ENCODE results near the gene ATAD3B. TPM values are rescaled to one million over a fixed set of nuclear protein-coding genes. Genes with fewer than 3 reads are reported as not detected.
A peak's percentile ranks its signal among the peaks of the same experiment; 100 is the strongest.

Gene ATAD3B
- polyA plus RNA-seq, 2 of the 4 experiments (the other 2 are of a cell fraction): 0.21 to 0.99 TPM

DNA sequence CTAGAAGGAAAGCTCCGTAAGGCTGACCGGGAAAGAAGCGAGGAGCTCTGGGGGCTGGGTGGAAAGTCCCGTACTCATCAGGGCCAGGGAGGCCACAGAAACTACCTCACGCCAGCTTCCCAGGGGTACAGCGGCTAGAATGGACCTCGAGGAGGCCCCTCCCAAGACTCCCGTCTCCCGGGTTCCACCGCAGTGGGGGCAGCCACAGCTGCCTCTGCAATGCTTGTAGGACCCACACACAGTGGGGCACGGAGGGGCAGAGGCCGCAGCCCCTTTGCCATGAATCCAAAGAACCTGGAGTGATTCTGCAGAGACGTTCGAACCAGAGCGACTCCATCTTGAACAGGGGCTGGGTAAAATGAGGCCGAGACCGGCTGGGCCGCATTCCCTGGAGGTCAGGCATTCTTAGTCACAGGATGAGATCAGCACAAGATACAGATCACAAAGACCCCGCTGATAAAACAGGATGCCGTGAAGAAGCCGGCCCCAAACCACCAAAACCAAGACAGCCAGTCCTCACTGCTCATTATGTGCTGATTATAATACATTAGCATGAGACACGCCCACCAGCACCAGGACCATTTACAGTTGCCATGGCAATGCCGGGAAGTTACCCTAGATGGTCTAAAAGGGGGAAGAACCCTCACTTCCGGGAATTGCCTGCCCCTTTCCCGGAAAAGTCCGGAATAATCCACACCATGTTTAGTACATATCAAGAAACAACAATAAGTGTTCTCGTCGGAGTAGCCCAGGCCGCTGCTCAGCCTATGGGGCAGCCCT is 48.9 kb upstream of the ATAD3B start:
- ChIA-PET CTCF (interaction anchor here (2.3 kb wide), 1 partner anchor 18 kb away, joined by 13 read pairs; no protein-coding TSS in a partner anchor), POLR2A (no interaction called here)
- H3K9me3 ChIP-seq: no peaks in the 10 kb centered on the region
- FAIRE-seq: no peak
- no peak overlapping the region for H3K4me2 ChIP-seq
- no peak overlapping the region for H3K27ac ChIP-seq
- H3K4me1 ChIP-seq: 0 out of 3 replicates have a peak, but pooled peaks cover 3% of the 10 kb centered on the region
- TF ChIP-seq FOXS1 (CRISPR knock-in tag; IDR thresholded peaks at IDR 0.05) (0 out of 2 replicates have a peak, but pooled peaks have one; percentile 38), HOXB13 (CRISPR knock-in tag; IDR thresholded peaks at IDR 0.05; ENCODE audit: low read depth) (peak; percentile 85; the same call in 1 of the 2 replicates), CBX2 (IDR thresholded peaks at IDR 0.05; ENCODE audit: borderline replicate concordance, low read depth) (no peak)
- TF ChIP-seq, protein P1, sequence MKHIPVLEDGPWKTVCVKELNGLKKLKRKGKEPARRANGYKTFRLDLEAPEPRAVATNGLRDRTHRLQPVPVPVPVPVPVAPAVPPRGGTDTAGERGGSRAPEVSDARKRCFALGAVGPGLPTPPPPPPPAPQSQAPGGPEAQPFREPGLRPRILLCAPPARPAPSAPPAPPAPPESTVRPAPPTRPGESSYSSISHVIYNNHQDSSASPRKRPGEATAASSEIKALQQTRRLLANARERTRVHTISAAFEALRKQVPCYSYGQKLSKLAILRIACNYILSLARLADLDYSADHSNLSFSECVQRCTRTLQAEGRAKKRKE (CRISPR knock-in tag; IDR thresholded peaks at IDR 0.05; ENCODE audit: low read depth): peak; percentile 72; the same call in 1 of the 2 replicates
- 73% methylated on average over 19 of the region's 29 CpGs for WGBS (ENCODE audit: missing lambda C conversion rate)
- ATAC-seq: no peak
- no peak for DNase-seq (ENCODE audit: low read depth in 1 of 2, low spot score in 1 of 2)
- H3K4me3 ChIP-seq: no peak overlapping the region

- no peak for DNase-seq (ENCODE audit: low read depth in 1 of 2, low spot score in 1 of 2)
- Histone ChIP-seq H3K4me1 (0 out of 3 replicates have a peak, but pooled peaks cover 3% of the 10 kb centered on the region), H3K27ac (no peak overlapping the region), H3K4me3 (no peak overlapping the region), H3K4me2 (no peak overlapping the region), H3K9me3 (no peaks in the 10 kb centered on the region)
- TF ChIP-seq ZNF302 (CRISPR knock-in tag; IDR thresholded peaks at IDR 0.05) (no peak), CBX8 (IDR thresholded peaks at IDR 0.05) (no peak), POLR2AphosphoS2 (conservative IDR thresholded peaks at IDR 0.05; ENCODE audit: low read length) (no peak), HOXB13 (CRISPR knock-in tag; IDR thresholded peaks at IDR 0.05; ENCODE audit: low read depth) (no peak), KDM1A (IDR thresholded peaks at IDR 0.05; ENCODE audit: low read depth) (no peak), RARB (CRISPR knock-in tag; IDR thresholded peaks at IDR 0.05) (no peak), RNF2 (IDR thresholded peaks at IDR 0.05; ENCODE audit: borderline replicate concordance, low read depth) (no peak), CHD2 (IDR thresholded peaks at IDR 0.05; ENCODE audit: low read length, partially characterized antibody) (no peak), MAFK (IDR thresholded peaks at IDR 0.05; ENCODE audit: partially characterized antibody) (no peak), JUN (IDR thresholded peaks at IDR 0.05) (no peak), SMC3 (IDR thresholded peaks at IDR 0.05) (no peak)
- no peak for ATAC-seq
- no peak for FAIRE-seq
- CTCF ChIA-PET: interaction anchor here (0.6 to 2.3 kb wide), 2 partner anchors 17 to 23 kb away, joined by 3 to 13 read pairs; no protein-coding TSS in a partner anchor
- 89% methylated on average over 7 of the region's 7 CpGs for WGBS (ENCODE audit: missing lambda C conversion rate)
- POLR2A ChIA-PET: no interaction called here
Observed at GRCh38 chr1:1423245-1423597, 48.3 kb upstream of the ATAD3B start.

DNA sequence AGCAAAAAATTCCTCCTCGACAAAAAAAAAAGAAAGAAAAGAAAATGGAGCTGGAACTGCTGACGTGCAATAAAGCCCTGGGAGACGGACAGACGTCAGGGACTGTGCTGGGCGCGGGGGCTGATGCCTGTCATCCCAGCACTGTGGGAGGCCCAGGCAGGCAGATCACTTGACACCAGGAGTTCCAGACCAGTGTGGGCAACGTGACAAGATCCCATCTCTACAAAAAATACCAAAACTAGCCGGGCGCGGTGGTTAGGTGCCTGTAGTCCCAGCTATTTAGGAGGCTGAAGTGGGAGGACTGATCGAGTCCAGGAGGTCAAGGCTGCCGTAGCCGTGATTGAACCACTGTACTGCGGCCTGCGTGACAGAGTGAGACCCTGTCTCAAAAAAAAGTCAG is 46.9 kb upstream of the ATAD3B start:
- POLR2A ChIA-PET: no interaction called here
- peaks cover 6% of the 10 kb centered on the region; the same call in 2 of the 3 replicates for H3K4me1 ChIP-seq
- WGBS (ENCODE audit: missing lambda C conversion rate): 92% methylated on average over 15 of the region's 15 CpGs
- no peak overlapping the region for H3K4me2 ChIP-seq
- ATAC-seq (no peak), DNase-seq (ENCODE audit: low read depth in 1 of 2, low spot score in 1 of 2) (peak in 1 of 2 experiments; percentile 0), FAIRE-seq (no peak)
- TF ChIP-seq CBX8 (IDR thresholded peaks at IDR 0.05): no peak
- no peak for TF ChIP-seq EP300 (IDR thresholded peaks at IDR 0.05)
- no peak for TF ChIP-seq HOXB13 (CRISPR knock-in tag; IDR thresholded peaks at IDR 0.05; ENCODE audit: low read depth)
- no peak for TF ChIP-seq TFCP2L1 (CRISPR knock-in tag; IDR thresholded peaks at IDR 0.05)
- TF ChIP-seq CEBPB (IDR thresholded peaks at IDR 0.05): no peak
- no peak for TF ChIP-seq FOXS1 (CRISPR knock-in tag; IDR thresholded peaks at IDR 0.05)
- TF ChIP-seq MAZ (IDR thresholded peaks at IDR 0.05; ENCODE audit: borderline replicate concordance, low read depth, low read length): no peak
- no peak for TF ChIP-seq GATA3 (IDR thresholded peaks at IDR 0.05; ENCODE audit: borderline replicate concordance)
- TF ChIP-seq ZSCAN20 (CRISPR knock-in tag; IDR thresholded peaks at IDR 0.05): no peak
- TF ChIP-seq CTCF (IDR thresholded peaks at IDR 0.05): no peak
- CTCF ChIA-PET: interaction anchor here (0.7 to 2.3 kb wide), 6 partner anchors 9 to 98 kb away, joined by 3 to 13 read pairs (median 4); no protein-coding TSS in a partner anchor
- no peak overlapping the region for H3K27ac ChIP-seq
- no peak overlapping the region for H3K4me3 ChIP-seq
- H3K9me3 ChIP-seq: no peaks in the 10 kb centered on the region
